ENCODE measurements around the gene ACO2. TPM values are rescaled to one million over a fixed set of nuclear protein-coding genes. Genes with fewer than 3 reads are reported as not detected.
"Not testable (repeated sequence)": the region's sequence is repeated elsewhere in the genome, so short reads cannot be mapped to it uniquely, and the experiment has no call there.

ACO2 gene
- total RNA-seq, 1 experiment from 2014 or later = 76.7 TPM

DNA sequence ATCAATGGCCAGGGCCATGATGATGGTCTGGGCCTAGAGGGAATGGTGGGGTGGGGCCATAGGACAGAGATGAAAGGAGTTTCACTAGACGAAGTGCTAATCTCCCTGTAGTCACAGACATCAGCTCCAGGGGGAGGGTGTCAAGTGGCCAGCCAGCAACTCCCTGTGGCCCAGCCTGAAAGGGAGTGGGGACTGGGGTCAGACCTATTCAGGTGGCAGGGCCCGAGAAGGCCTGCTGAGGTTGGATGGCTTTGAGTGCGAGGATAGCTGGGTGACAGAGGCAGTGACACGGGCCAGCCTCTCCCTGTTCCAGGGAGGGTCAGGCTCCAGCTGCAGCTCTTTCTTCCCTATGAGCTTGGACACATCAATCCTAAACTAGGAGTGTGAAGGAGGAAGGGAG lies 33.4 kb upstream of the ACO2 start:
- no peak for DNase-seq
- Histone ChIP-seq H3K4me3 (no peak overlapping the region), H3K27me3 (ENCODE audit: insufficient read depth, low read depth) (no peaks in the 10 kb centered on the region), H3K4me2 (no peak overlapping the region), H3K27ac (no peak overlapping the region), H3F3A (ENCODE audit: insufficient read depth, low read depth) (peaks cover 57% of the 10 kb centered on the region), H3K79me2 (ENCODE audit: low read depth) (peaks cover 56% of the 10 kb centered on the region), H3K36me3 (ENCODE audit: low read depth) (peaks cover 35% of the 10 kb centered on the region), H3K9me2 (ENCODE audit: insufficient read depth) (no peaks in the 10 kb centered on the region), H2AFZ (no peak overlapping the region), H4K20me1 (ENCODE audit: insufficient read depth) (peaks cover 73% of the 10 kb centered on the region), H3K9me3 (ENCODE audit: insufficient read depth, low read depth) (no peaks in the 10 kb centered on the region), H3K4me1 (replicated peaks; ENCODE audit: insufficient read depth) (no peaks in the 10 kb centered on the region)
- ChIA-PET POLR2A (ENCODE audit: unreplicated experiment) (no interaction called here), CTCF (interaction anchor here (0.7 kb wide), 1 partner anchor 7 kb away, joined by 3 read pairs; no protein-coding TSS in a partner anchor)
- no peak for TF ChIP-seq EZH2 (IDR thresholded peaks at IDR 0.05; ENCODE audit: low read depth)
- TF ChIP-seq, protein P1, sequence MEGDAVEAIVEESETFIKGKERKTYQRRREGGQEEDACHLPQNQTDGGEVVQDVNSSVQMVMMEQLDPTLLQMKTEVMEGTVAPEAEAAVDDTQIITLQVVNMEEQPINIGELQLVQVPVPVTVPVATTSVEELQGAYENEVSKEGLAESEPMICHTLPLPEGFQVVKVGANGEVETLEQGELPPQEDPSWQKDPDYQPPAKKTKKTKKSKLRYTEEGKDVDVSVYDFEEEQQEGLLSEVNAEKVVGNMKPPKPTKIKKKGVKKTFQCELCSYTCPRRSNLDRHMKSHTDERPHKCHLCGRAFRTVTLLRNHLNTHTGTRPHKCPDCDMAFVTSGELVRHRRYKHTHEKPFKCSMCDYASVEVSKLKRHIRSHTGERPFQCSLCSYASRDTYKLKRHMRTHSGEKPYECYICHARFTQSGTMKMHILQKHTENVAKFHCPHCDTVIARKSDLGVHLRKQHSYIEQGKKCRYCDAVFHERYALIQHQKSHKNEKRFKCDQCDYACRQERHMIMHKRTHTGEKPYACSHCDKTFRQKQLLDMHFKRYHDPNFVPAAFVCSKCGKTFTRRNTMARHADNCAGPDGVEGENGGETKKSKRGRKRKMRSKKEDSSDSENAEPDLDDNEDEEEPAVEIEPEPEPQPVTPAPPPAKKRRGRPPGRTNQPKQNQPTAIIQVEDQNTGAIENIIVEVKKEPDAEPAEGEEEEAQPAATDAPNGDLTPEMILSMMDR (conservative IDR thresholded peaks at IDR 0.05) = no peak
- intact Hi-C loops (cut with micrococcal nuclease; ENCODE audit: unreplicated experiment) = no loop called here
- no TSS peak for BruUV-seq (replicated peaks)

DNA sequence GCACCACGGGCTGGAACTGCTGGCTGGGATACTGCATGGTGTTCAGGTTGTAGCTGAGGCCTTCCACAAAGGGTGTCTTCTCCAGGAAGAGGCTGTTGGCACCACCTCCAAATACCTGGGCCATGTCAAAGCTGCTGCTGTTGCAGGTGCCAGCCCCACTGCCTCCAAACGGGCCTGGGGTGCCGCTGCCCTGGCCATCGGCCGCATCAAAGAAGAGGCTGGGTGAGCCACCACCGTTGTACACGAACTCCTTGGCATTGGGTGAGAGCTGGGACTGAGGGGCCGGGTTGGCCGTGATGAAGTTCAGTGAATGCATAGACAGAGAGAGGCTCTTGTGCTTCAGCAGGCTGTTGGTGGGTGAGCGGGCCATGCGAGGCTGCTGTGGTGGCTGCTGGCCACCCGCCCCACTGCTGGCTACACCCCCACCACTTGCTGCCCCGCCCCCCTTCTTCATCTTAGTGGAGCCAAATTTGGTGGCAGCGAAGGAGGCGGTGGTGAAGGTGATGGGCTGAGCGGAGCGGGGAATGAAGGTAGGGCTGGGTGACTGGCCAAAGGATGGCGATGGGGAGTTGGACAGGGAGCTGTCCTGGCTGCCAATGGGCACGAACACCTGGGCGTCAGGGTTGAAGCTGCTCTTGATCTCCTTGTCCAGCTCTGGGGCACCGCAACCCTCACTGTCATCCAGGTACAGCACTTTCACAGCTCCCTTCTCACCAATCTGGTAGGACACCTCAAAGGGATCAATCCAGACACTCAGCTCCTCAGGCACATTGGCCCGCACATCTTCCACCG lies 32.4 kb upstream of the ACO2 start:
- Histone ChIP-seq H3K79me2 (ENCODE audit: low read depth) (peaks cover 66% of the 10 kb centered on the region), H3K27ac (no peak overlapping the region)

DNA sequence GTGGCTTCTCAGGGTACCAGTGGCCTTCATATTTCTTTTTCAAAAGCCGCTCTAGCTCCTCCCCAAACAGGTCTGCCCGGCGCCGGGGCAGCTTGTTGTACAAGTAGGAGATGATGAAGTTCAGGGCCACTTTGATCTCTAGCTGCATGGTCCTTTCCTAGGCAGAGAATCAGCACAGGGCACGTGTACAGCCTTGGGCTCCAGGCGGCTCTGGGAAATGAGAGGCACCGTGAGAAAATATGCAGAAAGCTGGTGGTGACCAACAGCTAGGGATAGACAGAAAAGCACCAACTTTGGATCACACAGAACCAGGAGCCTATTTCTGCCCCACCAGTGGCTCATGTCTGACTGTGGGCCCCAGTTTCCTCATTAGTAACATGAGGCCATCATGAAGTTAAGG lies 31.7 kb upstream of the ACO2 start:
- no TSS peak for BruUV-seq (replicated peaks)
- H4K20me1 ChIP-seq (ENCODE audit: insufficient read depth) = peaks cover 84% of the 10 kb centered on the region
- intact Hi-C loops (cut with micrococcal nuclease; ENCODE audit: unreplicated experiment) = no loop called here

More for the DNA sequence above, 32.4 kb upstream of the ACO2 start:
- no peak overlapping the region for H3K4me2 ChIP-seq
- no peaks in the 10 kb centered on the region for H3K27me3 ChIP-seq (ENCODE audit: insufficient read depth, low read depth)
- peaks cover 78% of the 10 kb centered on the region for H4K20me1 ChIP-seq (ENCODE audit: insufficient read depth)
- H3F3A ChIP-seq (ENCODE audit: insufficient read depth, low read depth) = peaks cover 49% of the 10 kb centered on the region
- ChIA-PET POLR2A (ENCODE audit: unreplicated experiment) (interaction anchor here (0.6 kb wide), 1 partner anchor 100 kb away, joined by 3 read pairs; no protein-coding TSS in a partner anchor), CTCF (interaction anchor here (1.2 kb wide), 1 partner anchor 161 kb away, joined by 6 read pairs; no protein-coding TSS in a partner anchor)
- no peaks in the 10 kb centered on the region for H3K9me3 ChIP-seq (ENCODE audit: insufficient read depth, low read depth)
- no peak overlapping the region for H3K4me3 ChIP-seq
- H3K36me3 ChIP-seq (ENCODE audit: low read depth) = peaks cover 35% of the 10 kb centered on the region
- intact Hi-C loops (cut with micrococcal nuclease; ENCODE audit: unreplicated experiment) = no loop called here
- no TSS peak for BruUV-seq (replicated peaks)
- no peaks in the 10 kb centered on the region for H3K4me1 ChIP-seq (replicated peaks; ENCODE audit: insufficient read depth)
- no peak for DNase-seq
- TF ChIP-seq, protein P1 (conservative IDR thresholded peaks at IDR 0.05) = no peak
- no peak for TF ChIP-seq EZH2 (IDR thresholded peaks at IDR 0.05; ENCODE audit: low read depth)
- H2AFZ ChIP-seq = no peak overlapping the region
- H3K9me2 ChIP-seq (ENCODE audit: insufficient read depth) = no peaks in the 10 kb centered on the region

DNA sequence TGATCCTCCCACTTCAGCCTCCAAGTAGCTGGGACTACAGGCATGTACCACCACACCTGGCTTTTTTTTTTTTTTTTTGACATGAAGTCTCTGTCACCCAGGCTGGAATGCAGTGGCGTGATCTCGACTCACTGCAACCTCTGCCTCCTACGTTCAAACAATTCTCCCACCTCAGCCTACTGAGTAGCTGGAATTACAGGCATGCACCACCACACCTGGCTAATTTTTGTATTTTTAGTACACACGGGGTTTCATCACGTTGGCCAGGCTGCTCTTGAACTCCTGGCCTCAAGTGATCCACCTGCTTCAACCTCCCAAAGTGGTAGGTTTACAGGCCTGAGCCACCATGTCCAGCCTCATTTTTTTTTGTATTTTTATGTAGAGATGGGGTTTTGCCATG lies 28.4 kb upstream of the ACO2 start:
- BruUV-seq (replicated peaks); H3K4me2 ChIP-seq; H3K27me3 ChIP-seq (ENCODE audit: insufficient read depth, low read depth); H3K4me3 ChIP-seq; POLR2A ChIA-PET (ENCODE audit: unreplicated experiment); intact Hi-C loops (cut with micrococcal nuclease; ENCODE audit: unreplicated experiment); H3K9me3 ChIP-seq (ENCODE audit: insufficient read depth, low read depth); DNase-seq; H3K9me2 ChIP-seq (ENCODE audit: insufficient read depth); H3K27ac ChIP-seq; H2AFZ ChIP-seq: not testable (repeated sequence)
- Histone ChIP-seq H3K36me3 (ENCODE audit: low read depth) (peaks cover 37% of the 10 kb centered on the region), H3F3A (ENCODE audit: insufficient read depth, low read depth) (peaks cover 60% of the 10 kb centered on the region), H4K20me1 (ENCODE audit: insufficient read depth) (peaks cover 82% of the 10 kb centered on the region), H3K79me2 (ENCODE audit: low read depth) (peaks cover 94% of the 10 kb centered on the region), H3K4me1 (replicated peaks; ENCODE audit: insufficient read depth) (peaks cover 15% of the 10 kb centered on the region)
- CTCF ChIA-PET = interaction anchor here (0.6 kb wide), 2 partner anchors 13 to 39 kb away, joined by 4 to 6 read pairs; no protein-coding TSS in a partner anchor

More for the DNA sequence above, 31.7 kb upstream of the ACO2 start:
- Histone ChIP-seq H3K27ac (no peak overlapping the region), H3K4me3 (no peak overlapping the region), H3F3A (ENCODE audit: insufficient read depth, low read depth) (peaks cover 48% of the 10 kb centered on the region), H3K9me3 (ENCODE audit: insufficient read depth, low read depth) (no peaks in the 10 kb centered on the region), H3K4me1 (replicated peaks; ENCODE audit: insufficient read depth) (no peaks in the 10 kb centered on the region), H3K79me2 (ENCODE audit: low read depth) (peaks cover 72% of the 10 kb centered on the region), H2AFZ (no peak overlapping the region), H3K4me2 (no peak overlapping the region), H3K9me2 (ENCODE audit: insufficient read depth) (no peaks in the 10 kb centered on the region), H3K27me3 (ENCODE audit: insufficient read depth, low read depth) (no peaks in the 10 kb centered on the region), H3K36me3 (ENCODE audit: low read depth) (peaks cover 37% of the 10 kb centered on the region)
- no peak for TF ChIP-seq EZH2 (IDR thresholded peaks at IDR 0.05; ENCODE audit: low read depth)
- DNase-seq = no peak
- ChIA-PET POLR2A (ENCODE audit: unreplicated experiment) (no interaction called here), CTCF (no interaction called here)
